Right lobe of liver (tissue), 6 donors: Measurements from ENCODE around the gene PEPD. TPM values are rescaled to one million over a fixed set of nuclear protein-coding genes. Genes with fewer than 3 reads are reported as not detected.
A peak's percentile ranks its signal among the peaks of the same experiment; 100 is the strongest.

Experiments
- ATAC-seq, 4 donors: fragments of 200-7000 bp; cut with Tn5 transposase; one replicate each; pipeline ENCODE4 v1.9.1; 2020; ENCODE audit warnings: mild to moderate bottlenecking in 4 of 4, moderate library complexity in 4 of 4
- DNase-seq, 3 donors: peaks; one replicate each; pipeline ENCODE4 v3.0.0-alpha.2; 2020
- H3K27ac ChIP-seq, 3 donors: fragments of 200-600 bp; one replicate each; pipeline ENCODE4 v1.8.0; 2022
- H3K27me3 ChIP-seq, 2 donors: fragments of 200-600 bp; one replicate each; pipeline ENCODE4 v1.8.0; 2022
- H3K36me3 ChIP-seq, 4 donors: fragments of 200-600 bp; sonication (generic) in 1 of 4; one replicate each; pipeline versions ENCODE4 v1.5.1 to v1.8.0; 2017 to 2022; ENCODE audit warnings: control low read depth in 1 of 4
- H3K4me1 ChIP-seq, 4 donors: fragments of 200-600 bp; sonication (generic) in 1 of 4; one replicate each; pipeline versions ENCODE4 v1.5.1 to v1.8.0; 2017 to 2022; ENCODE audit warnings: control low read depth in 1 of 4
- H3K4me3 ChIP-seq, 3 donors: fragments of 200-600 bp; one replicate each; pipeline ENCODE4 v1.8.0; 2022
- H3K9me3 ChIP-seq, 4 donors: fragments of 200-600 bp; sonication (generic) in 1 of 4; one replicate each; pipeline versions ENCODE4 v1.5.1 to v1.8.0; 2017 to 2022; ENCODE audit warnings: control low read depth in 1 of 4
- POLR2A ChIP-seq: fragments of 450-650 bp; IDR thresholded peaks from one replicate; pipeline ENCODE4 v1.6.1; 2017; ENCODE audit warnings: antibody characterized with exemption, mild to moderate bottlenecking
- WGBS: methylation state at CpG from one replicate; pipeline ENCODE4 v1.1.6; 2018; ENCODE audit warnings: low coverage, low lambda C conversion rate; ENCODE audit not compliant: insufficient coverage; ENCODE audit errors: missing lambda C conversion rate; 5-methylcytosine and 5-hydroxymethylcytosine counted together
- intact Hi-C, 2 donors: fragments of 100-400 bp; cut with DNase I; formaldehyde crosslinking; loops; one replicate each; pipeline versions ENCODE4 v1.11.2 to v1.14.1; 2022
- total RNA-seq, 6 experiments: library from RNA; depleted of rRNA in 2 of 6; stranded (reverse); fragments of >200 nt in 2 of 6; fragmentation: NEBNext Ultra II Directional in 3 of 6; extraction: Animal tissue kit (Norgen Biotek cat#: 25700) in 3 of 6; gene quantifications; one replicate each; pipeline versions ENCODE4 v1.1.0 to v1.2.4, GENCODE V29; 2016 to 2023
- TF ChIP-seq, protein P1 (sequence below), 4 donors: fragments of 200-600 bp in 3 of 4; fragments of 450-650 bp in 1 of 4; IDR thresholded peaks; one replicate each; pipeline versions ENCODE4 v1.5.1 to v1.8.0; 2016 to 2022; ENCODE audit warnings: antibody characterized with exemption in 4 of 4, mild to moderate bottlenecking in 2 of 4
- donor health status: DM: no; HTN: yes; CAD: no.
- donor health status: DM: no; HTN: no; CAD: no.
- donor health status: DM: no; HTN: no; CAD: no.
- donor health status: DM: no; HTN: yes; CAD: no.
- donor health status: DM: no; HTN: yes; CAD: no.

Gene PEPD
- total RNA-seq, 6 experiments from 2014 or later: 121 to 261 (median 167) TPM

DNA sequence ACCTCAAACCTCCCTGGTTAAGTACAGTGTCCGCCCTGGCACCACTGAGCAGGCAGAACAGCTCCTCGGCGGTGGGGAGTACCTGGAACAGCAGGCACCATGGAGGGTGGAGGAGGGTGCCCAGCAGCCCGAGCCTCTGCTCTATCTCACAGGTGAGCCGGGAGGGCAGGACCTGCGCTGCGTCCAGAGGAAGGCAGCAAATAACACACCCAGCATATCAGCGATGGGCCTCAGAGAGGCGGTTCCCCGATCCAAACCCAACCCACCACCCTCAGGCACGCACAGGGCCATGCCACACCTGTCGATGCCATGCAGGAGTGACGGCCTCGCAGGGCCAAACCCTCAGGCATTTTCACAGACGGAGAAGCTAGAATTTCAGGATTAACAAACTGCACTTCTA is 11.8 kb downstream of the PEPD start:
- H3K4me1 ChIP-seq: peaks cover 0 to 39% (median 6%) of the 10 kb centered on the region in 4 donors
- H3K9me3 ChIP-seq: no peaks in the 10 kb centered on the region
- no peak for ATAC-seq
- 71% methylated on average over 1 of the region's 15 CpGs for whole genome bisulfite sequencing
- TF ChIP-seq, protein P1, sequence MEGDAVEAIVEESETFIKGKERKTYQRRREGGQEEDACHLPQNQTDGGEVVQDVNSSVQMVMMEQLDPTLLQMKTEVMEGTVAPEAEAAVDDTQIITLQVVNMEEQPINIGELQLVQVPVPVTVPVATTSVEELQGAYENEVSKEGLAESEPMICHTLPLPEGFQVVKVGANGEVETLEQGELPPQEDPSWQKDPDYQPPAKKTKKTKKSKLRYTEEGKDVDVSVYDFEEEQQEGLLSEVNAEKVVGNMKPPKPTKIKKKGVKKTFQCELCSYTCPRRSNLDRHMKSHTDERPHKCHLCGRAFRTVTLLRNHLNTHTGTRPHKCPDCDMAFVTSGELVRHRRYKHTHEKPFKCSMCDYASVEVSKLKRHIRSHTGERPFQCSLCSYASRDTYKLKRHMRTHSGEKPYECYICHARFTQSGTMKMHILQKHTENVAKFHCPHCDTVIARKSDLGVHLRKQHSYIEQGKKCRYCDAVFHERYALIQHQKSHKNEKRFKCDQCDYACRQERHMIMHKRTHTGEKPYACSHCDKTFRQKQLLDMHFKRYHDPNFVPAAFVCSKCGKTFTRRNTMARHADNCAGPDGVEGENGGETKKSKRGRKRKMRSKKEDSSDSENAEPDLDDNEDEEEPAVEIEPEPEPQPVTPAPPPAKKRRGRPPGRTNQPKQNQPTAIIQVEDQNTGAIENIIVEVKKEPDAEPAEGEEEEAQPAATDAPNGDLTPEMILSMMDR (IDR thresholded peaks at IDR 0.05): no peak
- DNase-seq: no peak
- H3K36me3 ChIP-seq: peaks cover 0 to 18% (median 7%) of the 10 kb centered on the region in 4 donors
- H3K4me3 ChIP-seq: no peak overlapping the region
- H3K27ac ChIP-seq: peak overlapping the region in 1 of 3 donors; percentile 93
- intact Hi-C loops: no loop called here
- H3K27me3 ChIP-seq: no peaks in the 10 kb centered on the region

DNA sequence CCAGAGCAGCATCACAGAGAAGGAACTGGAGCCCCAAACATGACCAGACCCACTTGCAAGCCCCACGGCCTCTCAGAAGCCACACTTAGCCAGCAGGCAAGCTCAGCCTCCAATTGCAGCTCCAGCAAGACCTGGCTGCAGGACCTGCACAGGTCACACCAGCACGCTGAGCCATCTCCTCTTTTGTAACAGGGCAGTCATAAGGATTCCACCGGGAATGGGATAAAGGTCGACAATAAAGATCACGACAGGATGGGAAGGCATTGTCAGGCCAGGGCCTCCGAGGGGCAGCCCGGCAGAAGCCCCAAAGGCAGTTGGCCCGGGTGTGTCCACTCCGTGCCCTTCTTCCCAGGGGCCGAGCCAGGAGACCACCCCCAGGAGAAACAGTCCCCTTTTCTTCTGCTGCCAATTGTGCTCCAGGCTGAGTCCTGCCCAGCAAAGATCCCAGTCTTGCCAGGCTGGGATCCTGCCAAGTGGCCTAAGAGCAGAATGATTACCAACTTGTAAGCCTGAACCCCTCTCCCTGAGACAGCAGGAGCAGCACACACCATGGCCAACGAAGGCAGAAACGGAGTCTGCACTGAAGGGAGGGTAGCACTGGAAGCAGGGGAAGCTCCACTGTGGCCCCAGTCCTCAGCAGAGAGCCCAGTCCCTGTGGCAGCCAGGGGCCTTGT is 12.5 kb downstream of the PEPD start:
- Histone ChIP-seq H3K9me3 (no peaks in the 10 kb centered on the region), H3K4me1 (peaks cover 0 to 39% (median 6%) of the 10 kb centered on the region in 4 donors), H3K4me3 (no peak overlapping the region), H3K27ac (peak overlapping the region in 1 of 3 donors; percentile 93), H3K27me3 (no peaks in the 10 kb centered on the region), H3K36me3 (peaks cover 0 to 18% (median 7%) of the 10 kb centered on the region in 4 donors)
- 60% methylated on average over 1 of the region's 12 CpGs for WGBS
- ATAC-seq (peak; percentile 4 to 58 (median 54)), DNase-seq (peak in 1 of 3 donors; percentile 78)
- TF ChIP-seq, protein P1 (IDR thresholded peaks at IDR 0.05): no peak
- no peak for TF ChIP-seq POLR2A
- intact Hi-C loops: no loop called here

DNA sequence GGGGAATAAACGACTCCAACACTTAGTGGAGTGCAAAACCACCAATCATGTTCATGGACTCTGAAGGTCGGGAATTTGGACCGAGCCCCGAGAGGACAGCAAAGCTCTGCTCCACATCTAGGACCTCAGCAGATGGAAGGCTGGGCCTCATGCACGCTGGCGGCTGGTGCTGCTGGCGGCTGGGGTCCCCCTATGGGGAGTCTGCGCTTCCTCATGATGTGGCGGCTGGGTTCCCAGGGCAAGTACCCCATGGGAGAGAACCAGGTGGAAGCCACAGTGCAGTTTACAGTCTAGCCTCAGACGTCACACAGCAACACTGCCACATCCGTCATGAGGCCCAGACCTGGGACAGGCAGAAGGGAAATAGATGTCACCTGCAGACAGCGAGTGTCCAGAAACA is 13.2 kb downstream of the PEPD start:
- TF ChIP-seq, protein P1 (IDR thresholded peaks at IDR 0.05): no peak
- no peak for TF ChIP-seq POLR2A
- ATAC-seq (no peak), DNase-seq (no peak)
- WGBS: no CpG with 5 or more reads among the region's 12 CpGs
- intact Hi-C loops: no loop called here
- Histone ChIP-seq H3K9me3 (no peaks in the 10 kb centered on the region), H3K4me3 (no peak overlapping the region), H3K36me3 (peaks cover 0 to 18% (median 7%) of the 10 kb centered on the region in 4 donors), H3K27ac (peak overlapping the region in 2 of 3 donors; percentile 76 to 93), H3K27me3 (no peaks in the 10 kb centered on the region), H3K4me1 (peaks cover 0 to 39% (median 6%) of the 10 kb centered on the region in 4 donors)

DNA sequence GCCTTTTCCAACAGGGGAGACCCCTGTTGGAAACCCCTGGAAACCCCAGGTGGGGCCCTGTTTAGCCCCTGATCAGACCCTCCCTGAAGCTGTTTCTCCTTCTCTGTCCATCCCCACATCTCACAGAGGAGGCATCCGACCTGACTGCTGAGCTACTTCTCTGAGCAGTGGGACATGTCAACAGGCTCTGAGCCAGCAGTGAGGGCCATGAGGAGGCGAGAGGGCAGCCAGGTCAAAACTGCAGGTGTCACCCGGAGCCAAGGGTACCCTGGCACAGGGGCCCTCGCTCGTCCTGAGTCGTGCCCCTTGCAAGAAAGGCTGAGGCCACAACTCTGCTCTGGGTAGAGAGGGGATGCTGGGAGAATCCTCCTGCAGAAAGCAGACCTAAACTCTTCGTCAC is 13.6 kb downstream of the PEPD start:
- ATAC-seq: peak; percentile 18 to 40 (median 25)
- no peak overlapping the region for H3K4me3 ChIP-seq
- peaks cover 0 to 18% (median 7%) of the 10 kb centered on the region in 4 donors for H3K36me3 ChIP-seq
- intact Hi-C loops: no loop called here
- no peaks in the 10 kb centered on the region for H3K9me3 ChIP-seq
- peak overlapping the region in 2 of 3 donors; percentile 76 to 93 for H3K27ac ChIP-seq
- TF ChIP-seq POLR2A: no peak
- TF ChIP-seq, protein P1 (IDR thresholded peaks at IDR 0.05): no peak
- WGBS: 36% methylated on average over 6 of the region's 7 CpGs
- H3K27me3 ChIP-seq: no peaks in the 10 kb centered on the region
- H3K4me1 ChIP-seq: peaks cover 0 to 39% (median 6%) of the 10 kb centered on the region in 4 donors
- DNase-seq: peak in 1 of 3 donors; percentile 73
